Nephron (organoid): ENCODE data around the gene GMIP.
A peak's percentile ranks its signal among the peaks of the same experiment; 100 is the strongest.

ENCODE experiments used
- H3K27ac Mint-ChIP-seq, 3 experiments: 2 replicates each; pipeline ENCODE4 v1.8.0; 2020; ENCODE audit warnings: mixed read lengths in 3 of 3, mild to moderate bottlenecking in 2 of 3, moderate library complexity in 1 of 3
- H3K27me3 Mint-ChIP-seq: 2 replicates; pipeline ENCODE4 v1.8.0; 2021; ENCODE audit warnings: low read depth, mild to moderate bottlenecking, moderate library complexity, mixed read lengths
- H3K36me3 Mint-ChIP-seq: 2 replicates; pipeline ENCODE4 v1.8.0; 2020; ENCODE audit warnings: low read depth, mixed read lengths
- H3K4me1 Mint-ChIP-seq: 2 replicates; pipeline ENCODE4 v1.8.0; 2020; ENCODE audit warnings: mixed read lengths
- H3K4me3 Mint-ChIP-seq, 3 experiments: 2 replicates each; pipeline ENCODE4 v1.8.0; 2020; ENCODE audit warnings: mild to moderate bottlenecking in 3 of 3, mixed read lengths in 3 of 3, moderate library complexity in 2 of 3
- H3K9me3 Mint-ChIP-seq: 2 replicates; pipeline ENCODE4 v1.8.0; 2020; ENCODE audit warnings: mixed read lengths
- CTCF ChIP-seq, 3 experiments: fragments of 200-600 bp; sonication (generic); IDR thresholded peaks; one replicate each; pipeline ENCODE4 v1.5.0; 2021; ENCODE audit warnings: antibody characterized with exemption in 3 of 3; ENCODE audit not compliant: unreplicated experiment in 3 of 3

Gene GMIP

GRCh38 chr19:19645233-19645870 is 1.9 kb upstream of the GMIP start:
- no peaks in the 10 kb centered on the region for H3K9me3 Mint-ChIP-seq
- H3K36me3 Mint-ChIP-seq: peaks cover 24% of the 10 kb centered on the region
- H3K4me1 Mint-ChIP-seq: peaks cover 9% of the 10 kb centered on the region
- no peak overlapping the region for H3K27ac Mint-ChIP-seq
- H3K27me3 Mint-ChIP-seq: peaks cover 7% of the 10 kb centered on the region
- no peak overlapping the region for H3K4me3 Mint-ChIP-seq
- TF ChIP-seq CTCF (IDR thresholded peaks at IDR 0.05; ENCODE audit: unreplicated experiment in 3 of 3): no peak

DNA sequence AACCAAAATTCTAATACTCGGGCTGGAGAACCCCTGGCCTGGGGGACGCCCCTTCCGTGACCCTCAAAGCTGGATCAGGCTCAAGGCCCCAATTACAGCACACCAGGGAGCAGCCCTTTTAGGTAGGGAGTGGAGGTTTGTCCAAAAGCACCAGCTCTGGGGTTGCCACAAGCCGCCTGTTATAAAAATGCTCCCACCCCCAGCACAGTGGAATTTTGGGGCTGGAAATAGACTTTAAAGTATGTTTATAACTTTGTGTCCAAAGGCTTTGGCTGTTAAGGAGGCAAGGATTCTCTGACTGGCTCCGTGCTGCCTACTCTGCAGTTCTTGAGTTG is 564 bp upstream of the GMIP start:
- peak in 1 of 3 experiments; percentile 41 for TF ChIP-seq CTCF (IDR thresholded peaks at IDR 0.05; ENCODE audit: unreplicated experiment in 3 of 3)
- H3K27ac Mint-ChIP-seq: peak overlapping the region in 1 of 3 experiments; percentile 83
- H3K36me3 Mint-ChIP-seq: peaks cover 20% of the 10 kb centered on the region
- H3K27me3 Mint-ChIP-seq: peaks cover 7% of the 10 kb centered on the region
- peaks cover 9% of the 10 kb centered on the region for H3K4me1 Mint-ChIP-seq
- H3K4me3 Mint-ChIP-seq: peak overlapping the region; percentile 93 to 98 (median 95)
- no peaks in the 10 kb centered on the region for H3K9me3 Mint-ChIP-seq

DNA sequence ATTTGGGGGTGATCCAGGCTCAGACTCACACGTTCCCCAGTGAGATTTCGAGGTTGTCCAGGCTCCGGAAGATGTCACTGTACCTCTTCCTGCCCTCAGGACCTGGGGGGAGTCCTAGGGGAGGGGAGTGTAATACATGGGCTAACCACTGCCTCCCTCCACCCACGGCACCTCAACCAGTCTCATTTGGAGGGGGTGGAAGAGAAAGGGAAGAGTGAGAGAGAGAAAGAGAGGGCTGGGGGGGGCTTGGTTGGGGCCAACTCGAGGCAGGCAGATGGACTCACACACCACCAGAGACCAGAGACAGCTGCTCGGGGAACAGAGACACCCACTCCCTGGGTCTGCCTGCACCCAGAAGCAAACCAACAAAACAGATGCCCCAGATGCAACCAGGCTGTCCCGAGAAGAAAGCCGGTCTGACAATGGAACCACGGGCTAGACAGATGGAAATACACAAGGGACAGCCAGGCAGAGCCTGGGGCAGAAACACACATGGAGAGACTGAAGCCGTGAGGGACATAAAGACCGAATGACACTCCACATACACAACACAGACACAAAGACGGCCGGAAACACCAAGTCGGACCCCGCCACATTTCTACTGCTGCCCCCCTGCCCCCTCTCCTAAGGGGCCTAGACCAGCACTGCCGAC is 825 bp downstream of the GMIP start:
- peaks cover 17% of the 10 kb centered on the region for H3K36me3 Mint-ChIP-seq
- peak overlapping the region in 2 of 3 experiments; percentile 57 to 87 for H3K27ac Mint-ChIP-seq
- no peaks in the 10 kb centered on the region for H3K9me3 Mint-ChIP-seq
- no peak for TF ChIP-seq CTCF (IDR thresholded peaks at IDR 0.05; ENCODE audit: unreplicated experiment in 3 of 3)
- H3K27me3 Mint-ChIP-seq: peaks cover 7% of the 10 kb centered on the region
- H3K4me3 Mint-ChIP-seq: peak overlapping the region; percentile 93 to 98 (median 95)
- H3K4me1 Mint-ChIP-seq: peaks cover 9% of the 10 kb centered on the region

DNA sequence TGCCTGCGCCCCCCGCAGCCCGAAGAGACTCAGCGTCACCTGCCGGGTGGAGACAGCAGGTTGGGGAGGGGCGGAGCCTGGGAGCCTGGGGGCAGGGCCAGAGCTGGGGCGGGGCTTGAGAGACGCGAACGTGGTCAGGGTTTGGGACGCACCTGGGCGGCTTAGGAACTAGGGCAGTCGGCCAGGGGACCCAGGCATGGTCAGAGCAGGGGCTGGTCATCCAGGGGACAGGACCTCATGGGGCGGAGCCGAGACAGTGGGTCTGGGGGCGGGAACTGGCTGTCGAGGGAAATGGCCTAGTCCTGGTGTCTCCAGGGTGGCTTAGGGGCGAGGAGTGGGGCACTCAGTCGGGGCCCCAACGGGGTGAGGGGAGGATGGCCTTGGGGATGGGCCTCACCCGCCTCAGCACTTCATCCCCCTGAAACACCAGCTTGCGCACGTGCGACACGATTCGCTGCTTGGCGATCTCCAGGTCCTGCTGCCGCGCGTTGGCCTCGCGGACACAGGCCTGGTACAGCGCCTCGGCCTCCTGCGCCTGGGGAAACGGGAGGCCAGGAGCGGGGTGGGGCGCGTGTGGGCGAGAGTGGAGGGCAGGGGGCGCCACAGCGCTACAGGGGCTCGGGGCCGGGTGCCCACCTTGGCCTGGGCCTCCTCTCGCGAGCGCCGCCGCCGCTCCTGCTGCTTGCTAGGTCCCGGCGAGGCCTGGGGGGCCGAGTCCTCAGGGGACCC is 5.8 kb downstream of the GMIP start:
- Mint-ChIP-seq H3K4me3 (no peak overlapping the region), H3K27ac (no peak overlapping the region), H3K4me1 (peaks cover 5% of the 10 kb centered on the region), H3K36me3 (peaks cover 37% of the 10 kb centered on the region), H3K27me3 (peaks cover 3% of the 10 kb centered on the region), H3K9me3 (no peaks in the 10 kb centered on the region)
- no peak for TF ChIP-seq CTCF (IDR thresholded peaks at IDR 0.05; ENCODE audit: unreplicated experiment in 3 of 3)

GRCh38 chr19:19637186-19637522 is 6.3 kb downstream of the GMIP start:
- no peaks in the 10 kb centered on the region for H3K4me1 Mint-ChIP-seq
- no peaks in the 10 kb centered on the region for H3K9me3 Mint-ChIP-seq
- peaks cover 3% of the 10 kb centered on the region for H3K27me3 Mint-ChIP-seq
- H3K4me3 Mint-ChIP-seq: no peak overlapping the region
- H3K36me3 Mint-ChIP-seq: peaks cover 39% of the 10 kb centered on the region
- TF ChIP-seq CTCF (IDR thresholded peaks at IDR 0.05; ENCODE audit: unreplicated experiment in 3 of 3): no peak
- H3K27ac Mint-ChIP-seq: no peak overlapping the region
